ENCODE data around the gene LYPD6B.

LYPD6B gene

DNA sequence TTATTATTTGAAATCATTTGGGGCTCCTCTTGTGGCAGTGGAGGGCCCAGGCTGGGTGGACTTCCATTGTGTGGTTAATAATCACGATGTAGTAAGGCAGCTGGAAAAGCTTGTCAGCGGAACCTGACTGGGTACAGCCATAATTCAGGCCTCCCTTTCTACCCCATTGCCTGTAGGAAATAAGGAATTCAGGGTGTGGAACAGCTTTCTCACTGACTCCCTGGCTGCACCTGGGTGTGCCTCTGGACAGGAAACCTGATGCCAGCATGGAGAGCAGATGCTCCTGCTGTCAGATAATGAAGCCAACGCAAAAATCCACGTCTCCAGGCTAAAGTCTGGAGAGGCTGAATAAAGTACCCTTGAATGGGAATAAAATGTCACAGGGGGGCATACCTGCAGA, 44.2 kb downstream of the LYPD6B start:
- no peak overlapping the region for H3K4me3 ChIP-seq (ENCODE audit: low read length)
- no peak for DNase-seq (ENCODE audit: low read depth)
- TF ChIP-seq, protein P1, sequence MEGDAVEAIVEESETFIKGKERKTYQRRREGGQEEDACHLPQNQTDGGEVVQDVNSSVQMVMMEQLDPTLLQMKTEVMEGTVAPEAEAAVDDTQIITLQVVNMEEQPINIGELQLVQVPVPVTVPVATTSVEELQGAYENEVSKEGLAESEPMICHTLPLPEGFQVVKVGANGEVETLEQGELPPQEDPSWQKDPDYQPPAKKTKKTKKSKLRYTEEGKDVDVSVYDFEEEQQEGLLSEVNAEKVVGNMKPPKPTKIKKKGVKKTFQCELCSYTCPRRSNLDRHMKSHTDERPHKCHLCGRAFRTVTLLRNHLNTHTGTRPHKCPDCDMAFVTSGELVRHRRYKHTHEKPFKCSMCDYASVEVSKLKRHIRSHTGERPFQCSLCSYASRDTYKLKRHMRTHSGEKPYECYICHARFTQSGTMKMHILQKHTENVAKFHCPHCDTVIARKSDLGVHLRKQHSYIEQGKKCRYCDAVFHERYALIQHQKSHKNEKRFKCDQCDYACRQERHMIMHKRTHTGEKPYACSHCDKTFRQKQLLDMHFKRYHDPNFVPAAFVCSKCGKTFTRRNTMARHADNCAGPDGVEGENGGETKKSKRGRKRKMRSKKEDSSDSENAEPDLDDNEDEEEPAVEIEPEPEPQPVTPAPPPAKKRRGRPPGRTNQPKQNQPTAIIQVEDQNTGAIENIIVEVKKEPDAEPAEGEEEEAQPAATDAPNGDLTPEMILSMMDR (conservative IDR thresholded peaks at IDR 0.05; ENCODE audit: low read length), result no peak

DNA sequence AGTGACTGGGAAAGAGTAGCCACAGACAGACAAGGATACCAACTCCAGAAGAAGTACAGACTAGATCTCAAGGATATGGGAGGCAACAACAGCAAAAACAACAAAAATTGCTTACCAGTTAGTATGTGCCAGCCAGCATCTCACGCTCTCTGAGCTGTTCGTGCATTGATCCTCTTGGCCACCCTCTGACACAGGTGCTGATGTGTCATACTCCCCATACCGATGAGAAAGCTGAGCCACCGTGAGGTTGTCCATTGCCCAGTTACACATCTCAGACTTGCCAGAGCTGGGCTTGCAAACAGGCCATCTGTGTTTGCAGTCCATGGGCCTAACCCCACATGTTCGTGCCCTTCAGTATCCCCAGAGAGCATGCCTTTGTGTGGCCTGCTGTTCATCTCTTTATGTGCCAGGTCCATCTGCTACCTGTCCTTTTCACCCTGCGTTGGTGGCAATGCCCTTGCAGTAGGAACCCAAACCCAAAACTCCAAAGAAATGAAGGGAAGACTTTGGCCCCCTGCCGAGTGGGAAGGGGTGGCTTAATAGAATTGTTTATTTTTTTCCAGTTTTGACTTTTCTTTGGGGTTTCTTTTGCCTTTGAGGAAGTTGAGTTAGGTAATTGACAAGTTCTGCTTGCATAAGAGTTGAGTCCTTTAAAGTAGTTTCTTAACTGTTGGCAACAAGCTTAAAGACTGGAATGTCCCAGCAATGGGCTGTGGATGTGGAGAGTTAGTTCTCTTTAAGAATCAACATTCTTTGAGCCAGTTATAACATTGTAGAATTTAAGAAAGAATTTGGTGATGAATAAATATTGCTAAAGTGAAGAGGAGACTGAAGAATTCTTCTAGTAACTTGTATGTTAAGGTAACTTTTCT, 46.7 kb downstream of the LYPD6B start:
- TF ChIP-seq, protein P1 (conservative IDR thresholded peaks at IDR 0.05; ENCODE audit: low read length), result no peak
- H3K4me3 ChIP-seq (ENCODE audit: low read length), result no peak overlapping the region
- DNase-seq (ENCODE audit: low read depth), result peak; percentile 89

DNA sequence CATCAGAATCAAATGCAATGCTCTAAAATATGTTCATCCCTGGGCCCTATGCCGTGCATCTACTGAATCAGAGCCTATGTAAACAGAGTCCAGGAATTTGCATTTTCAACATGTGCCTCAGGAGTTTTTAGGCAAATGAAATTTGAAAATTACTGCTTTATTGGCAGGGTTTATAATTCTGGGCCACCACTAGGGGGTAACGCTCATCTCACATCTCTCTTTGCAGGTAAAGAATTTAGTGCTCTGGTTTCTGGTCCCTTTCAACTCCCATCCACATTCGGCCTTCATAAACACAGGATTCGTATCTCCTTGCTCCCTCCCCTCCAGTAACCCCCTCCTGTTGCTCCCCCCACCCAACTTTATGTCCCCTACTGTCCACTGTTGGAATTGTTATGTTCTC, 49.3 kb downstream of the LYPD6B start:
- TF ChIP-seq, protein P1 (conservative IDR thresholded peaks at IDR 0.05; ENCODE audit: low read length), result peak; percentile 18
- no peak overlapping the region for H3K4me3 ChIP-seq (ENCODE audit: low read length)
- no peak for DNase-seq (ENCODE audit: low read depth)

DNA sequence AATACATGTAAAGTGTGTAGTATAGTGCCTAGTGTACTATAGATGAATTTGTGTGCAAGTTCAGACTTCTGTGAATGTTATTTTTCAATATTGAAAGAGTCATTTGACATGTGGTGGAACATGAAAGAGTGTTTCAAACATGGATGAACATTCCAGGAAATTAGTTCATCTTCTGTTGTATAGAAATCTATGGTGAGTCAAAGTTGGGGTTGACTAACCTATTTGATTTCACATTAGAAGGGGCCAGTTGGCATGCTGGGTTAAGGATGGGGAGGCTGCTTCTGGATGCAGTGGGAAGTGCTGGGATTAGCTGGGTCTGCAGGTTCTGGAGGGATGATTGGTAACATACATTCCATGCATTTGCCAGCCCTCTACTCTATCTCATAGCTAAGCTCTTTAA, 50.6 kb downstream of the LYPD6B start:
- no peak overlapping the region for H3K4me3 ChIP-seq (ENCODE audit: low read length)
- TF ChIP-seq, protein P1 (conservative IDR thresholded peaks at IDR 0.05; ENCODE audit: low read length), result no peak
- no peak for DNase-seq (ENCODE audit: low read depth)

DNA sequence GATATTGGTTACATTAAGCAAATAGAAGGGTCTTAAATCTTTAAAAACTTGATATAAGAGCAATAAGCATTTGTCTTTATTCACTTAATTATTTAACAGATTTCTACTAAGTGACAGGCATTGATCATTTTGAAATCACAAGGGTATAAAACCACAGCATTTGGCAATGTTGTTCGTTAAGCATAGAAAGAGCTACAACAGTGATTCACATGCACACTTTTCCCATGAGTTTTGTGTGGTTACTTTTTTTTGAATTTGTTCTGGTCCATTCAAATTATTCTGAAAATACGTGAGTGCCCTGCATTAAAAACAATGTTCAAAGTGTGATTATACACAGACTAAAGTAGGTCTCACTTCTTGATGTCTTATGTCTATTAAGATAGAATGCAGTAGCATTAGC, 52.2 kb downstream of the LYPD6B start:
- peak; percentile 80 for DNase-seq (ENCODE audit: low read depth)
- TF ChIP-seq, protein P1 (conservative IDR thresholded peaks at IDR 0.05; ENCODE audit: low read length), result no peak
- H3K4me3 ChIP-seq (ENCODE audit: low read length), result no peak overlapping the region

DNA sequence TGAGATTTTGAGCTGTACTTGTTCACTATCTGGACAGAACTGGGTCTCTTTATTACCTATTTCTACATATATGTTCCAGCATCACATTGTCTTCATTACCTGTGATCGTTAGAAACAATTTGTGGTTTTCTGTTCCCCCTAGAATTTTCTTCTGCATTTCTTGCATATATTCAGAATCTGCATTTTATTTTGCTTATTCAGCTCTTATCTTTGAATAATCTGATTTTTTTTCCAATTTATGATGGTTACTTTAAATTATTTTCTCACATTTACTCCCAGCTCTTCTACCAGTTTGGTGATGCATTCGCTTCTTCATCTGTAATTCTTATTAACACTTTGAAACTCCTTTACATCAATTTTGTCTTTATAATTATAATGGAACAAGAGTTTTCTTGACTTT, 55.1 kb downstream of the LYPD6B start:
- TF ChIP-seq, protein P1 (conservative IDR thresholded peaks at IDR 0.05; ENCODE audit: low read length), result no peak
- DNase-seq (ENCODE audit: low read depth), result no peak
- H3K4me3 ChIP-seq (ENCODE audit: low read length), result no peak overlapping the region

All from AG10803 (cell line).